T-cell (primary cell): Measurements from ENCODE around the gene PIGM. TPM values are rescaled to one million over a fixed set of nuclear protein-coding genes. Genes with fewer than 3 reads are reported as not detected.

Experiments
- ATAC-seq, 4 experiments: fragments of 200-7000 bp in 3 of 4; fragments of 150-1000 bp in 1 of 4; cut with Tn5 transposase; replicated peaks in 1 of 4; 1 replicate in 3 of 4; 2 replicates in 1 of 4; pipeline ENCODE4 v1.10.0; 2021; ENCODE audit warnings: moderate library complexity in 3 of 4, mild to moderate bottlenecking in 2 of 4, moderate number of reproducible peaks in 1 of 4
- CTCF ChIA-PET, 2 donors: fragments of 300-600 bp; sonication (Branson Sonifier 250); formaldehyde crosslinking; loops; one replicate each; lab custom pipeline; 2022; ENCODE audit warnings: antibody characterized with exemption in 2 of 2; lab: Charles Lee
- POLR2A ChIA-PET, 2 donors: fragments of 300-600 bp; sonication (Branson Sonifier 250); formaldehyde crosslinking; loops; one replicate each; lab custom pipeline; 2022; ENCODE audit warnings: antibody characterized with exemption in 2 of 2; lab: Charles Lee
- DNase-seq, 35 experiments: peaks; one replicate each; pipeline versions ENCODE4 v3.0.0 to v3.0.0-alpha.2; 2013 to 2023
- H3K27ac ChIP-seq: one replicate; pipeline ENCODE4 v1.5.1; 2013; ENCODE audit warnings: low read length
- H3K27me3 ChIP-seq, 2 experiments: replicated peaks in 1 of 2; 1 replicate in 1 of 2; 2 replicates in 1 of 2; pipeline versions ENCODE4 v1.6.1 to v1.7.0; 2013; ENCODE audit warnings: low read length in 1 of 2, mixed read lengths in 1 of 2; ENCODE audit not compliant: control insufficient read depth in 2 of 2, insufficient read depth in 2 of 2; ENCODE audit errors: extremely low read depth in 1 of 2
- H3K36me3 ChIP-seq, 2 donors: 1 replicate in 1 of 2; 2 replicates in 1 of 2; pipeline versions ENCODE4 v1.6.1 to v1.7.0; 2013; ENCODE audit warnings: low read length in 1 of 2; ENCODE audit not compliant: control insufficient read depth in 2 of 2, insufficient read depth in 1 of 2; ENCODE audit errors: extremely low read depth in 1 of 2
- H3K4me1 ChIP-seq, 2 experiments: 1 replicate in 1 of 2; 2 replicates in 1 of 2; pipeline versions ENCODE4 v1.6.1 to v1.7.0; 2013; ENCODE audit warnings: low read length in 2 of 2, mixed read lengths in 1 of 2; ENCODE audit not compliant: insufficient read depth in 2 of 2, control insufficient read depth in 1 of 2; ENCODE audit errors: extremely low read depth in 1 of 2
- H3K4me3 ChIP-seq, 2 donors: 1 replicate in 1 of 2; 2 replicates in 1 of 2; pipeline versions ENCODE4 v1.5.1 to v1.7.0; 2013; ENCODE audit warnings: mild to moderate bottlenecking in 2 of 2, low read length in 1 of 2, moderate library complexity in 1 of 2; ENCODE audit not compliant: control insufficient read depth in 1 of 2; ENCODE audit errors: extremely low read depth in 1 of 2
- H3K9me3 ChIP-seq: 2 replicates; pipeline ENCODE4 v1.7.0; 2013
- H3K27ac Mint-ChIP-seq, 2 donors: one replicate each; pipeline ENCODE4 v1.8.0; 2020 to 2021; ENCODE audit warnings: mild to moderate bottlenecking in 2 of 2, mixed read lengths in 2 of 2
- H3K27me3 Mint-ChIP-seq, 2 donors: one replicate each; pipeline ENCODE4 v1.8.0; 2021 to 2022; ENCODE audit warnings: mixed read lengths in 2 of 2
- H3K36me3 Mint-ChIP-seq: one replicate; pipeline ENCODE4 v1.8.0; 2021; ENCODE audit warnings: mixed read lengths
- H3K4me1 Mint-ChIP-seq, 3 donors: one replicate each; pipeline ENCODE4 v1.8.0; 2020 to 2022; ENCODE audit warnings: mixed read lengths in 3 of 3, mild to moderate bottlenecking in 1 of 3
- H3K4me3 Mint-ChIP-seq, 3 donors: one replicate each; pipeline ENCODE4 v1.8.0; 2020 to 2022; ENCODE audit warnings: mild to moderate bottlenecking in 3 of 3, mixed read lengths in 3 of 3, moderate library complexity in 3 of 3
- H3K9me3 Mint-ChIP-seq, 3 donors: one replicate each; pipeline ENCODE4 v1.8.0; 2020 to 2022; ENCODE audit warnings: mixed read lengths in 3 of 3
- WGBS: methylation state at CpG from one replicate; pipeline ENCODE4 v1.1.5; 2013; ENCODE audit warnings: missing lambda C conversion rate; ENCODE audit not compliant: insufficient coverage; 5-methylcytosine and 5-hydroxymethylcytosine counted together
- total RNA-seq, 35 experiments: library from RNA in 6 of 35; stranded (reverse) in 6 of 35; fragments of 120-200 nt in 1 of 35; gene quantifications; one replicate each; pipeline versions ENCODE4 v1.2.1 to v1.2.4 and lab custom pipeline; 2013 to 2026

PIGM gene
- total RNA-seq, 5 donors from 2014 or later (not counting 1 experiment from before 2014, with no cell fraction given): 3.2 to 9.7 (median 8.4) TPM

GRCh38 chr1:160062230-160062532 lies 30.4 kb upstream of the PIGM start:
- ChIA-PET CTCF (no interaction called here), POLR2A (no interaction called here)
- ATAC-seq: no peak
- Mint-ChIP-seq H3K4me3 (no peak overlapping the region), H3K27me3 (peaks cover 0 to 34% of the 10 kb centered on the region in 2 donors), H3K9me3 (no peaks in the 10 kb centered on the region), H3K4me1 (no peaks in the 10 kb centered on the region), H3K36me3 (no peaks in the 10 kb centered on the region), H3K27ac (no peak overlapping the region)
- Histone ChIP-seq H3K4me3 (no peak overlapping the region), H3K27ac (no peak overlapping the region), H3K27me3 (peaks cover 0 to 41% of the 10 kb centered on the region in 2 experiments), H3K9me3 (no peaks in the 10 kb centered on the region), H3K36me3 (no peaks in the 10 kb centered on the region), H3K4me1 (no peaks in the 10 kb centered on the region)
- no peak for DNase-seq
- WGBS: no CpG with 5 or more reads among the region's 6 CpGs

- Histone ChIP-seq H3K4me1 (no peaks in the 10 kb centered on the region), H3K36me3 (no peaks in the 10 kb centered on the region), H3K9me3 (no peaks in the 10 kb centered on the region), H3K4me3 (no peak overlapping the region), H3K27ac (no peak overlapping the region), H3K27me3 (peaks cover 0 to 40% of the 10 kb centered on the region in 2 experiments)
- WGBS: 81% methylated on average over 11 of the region's 15 CpGs
- ATAC-seq (no peak), DNase-seq (no peak)
- ChIA-PET CTCF (no interaction called here), POLR2A (interaction anchor here in 1 of 2 donors (0.6 kb wide), 1 partner anchor 217 kb away, joined by 6 read pairs; no protein-coding TSS in a partner anchor)
- Mint-ChIP-seq H3K4me1 (no peaks in the 10 kb centered on the region), H3K27me3 (peaks cover 1 to 35% of the 10 kb centered on the region in 2 donors), H3K36me3 (no peaks in the 10 kb centered on the region), H3K4me3 (no peak overlapping the region), H3K27ac (no peak overlapping the region), H3K9me3 (no peaks in the 10 kb centered on the region)
These were observed 29.8 kb upstream of the PIGM start for GRCh38 chr1:160061369-160062229.

- no peaks in the 10 kb centered on the region for H3K9me3 Mint-ChIP-seq
- Histone ChIP-seq H3K9me3 (no peaks in the 10 kb centered on the region), H3K27me3 (peaks cover 0 to 59% of the 10 kb centered on the region in 2 experiments), H3K27ac (no peak overlapping the region), H3K36me3 (no peaks in the 10 kb centered on the region), H3K4me3 (no peak overlapping the region), H3K4me1 (no peaks in the 10 kb centered on the region)
- DNase-seq (no peak), ATAC-seq (no peak)
- H3K4me3 Mint-ChIP-seq: no peak overlapping the region
- no CpG with 5 or more reads among the region's 2 CpGs for WGBS
- no peaks in the 10 kb centered on the region for H3K4me1 Mint-ChIP-seq
- ChIA-PET POLR2A (no interaction called here), CTCF (interaction anchor here in 1 of 2 donors (0.5 kb wide), 1 partner anchor 24 kb away, joined by 3 read pairs; no protein-coding TSS in a partner anchor)
- H3K27ac Mint-ChIP-seq: no peak overlapping the region
- H3K36me3 Mint-ChIP-seq: no peaks in the 10 kb centered on the region
- H3K27me3 Mint-ChIP-seq: peaks cover 18 to 55% of the 10 kb centered on the region in 2 donors
These were observed 26.3 kb upstream of the PIGM start for GRCh38 chr1:160058087-160058486.

GRCh38 chr1:160056648-160057169 lies 24.9 kb upstream of the PIGM start:
- WGBS: 83% methylated on average over 1 of the region's 1 CpG
- ATAC-seq: no peak

GRCh38 chr1:160053548-160054365 lies 22.0 kb upstream of the PIGM start:
- no peaks in the 10 kb centered on the region for H3K9me3 ChIP-seq
- no peak overlapping the region for H3K27ac Mint-ChIP-seq
- H3K27me3 ChIP-seq: peaks cover 3 to 46% of the 10 kb centered on the region in 2 experiments
- H3K27me3 Mint-ChIP-seq: peaks cover 32 to 49% of the 10 kb centered on the region in 2 donors
- ChIA-PET CTCF (interaction anchor here in 1 of 2 donors (1.0 to 1.1 kb wide), 2 partner anchors 15 to 27 kb away, joined by 3 read pairs; partner anchors contain the start of gene KCNJ9), POLR2A (interaction anchor here in 1 of 2 donors (0.6 kb wide), 1 partner anchor 1253 kb away, joined by 7 read pairs; no protein-coding TSS in a partner anchor)
- no peaks in the 10 kb centered on the region for H3K9me3 Mint-ChIP-seq
- no peak for DNase-seq
- no peaks in the 10 kb centered on the region for H3K36me3 ChIP-seq
- WGBS: 49% methylated on average over 4 of the region's 7 CpGs
- H3K36me3 Mint-ChIP-seq: no peaks in the 10 kb centered on the region
- H3K27ac ChIP-seq: no peak overlapping the region
- no peaks in the 10 kb centered on the region for H3K4me1 Mint-ChIP-seq
- H3K4me3 ChIP-seq: no peak overlapping the region
- no peak overlapping the region for H3K4me3 Mint-ChIP-seq
- no peaks in the 10 kb centered on the region for H3K4me1 ChIP-seq
- ATAC-seq: no peak

More at GRCh38 chr1:160056648-160057169, 24.9 kb upstream of the PIGM start:
- no peak overlapping the region for H3K4me3 ChIP-seq
- POLR2A ChIA-PET: no interaction called here
- H3K4me1 ChIP-seq: no peaks in the 10 kb centered on the region
- no peak overlapping the region for H3K27ac ChIP-seq
- CTCF ChIA-PET: no interaction called here
- Mint-ChIP-seq H3K9me3 (no peaks in the 10 kb centered on the region), H3K36me3 (no peaks in the 10 kb centered on the region), H3K4me3 (no peak overlapping the region), H3K4me1 (no peaks in the 10 kb centered on the region), H3K27ac (no peak overlapping the region), H3K27me3 (peaks cover 26 to 54% of the 10 kb centered on the region in 2 donors)
- no peaks in the 10 kb centered on the region for H3K36me3 ChIP-seq
- no peak for DNase-seq
- H3K9me3 ChIP-seq: no peaks in the 10 kb centered on the region
- H3K27me3 ChIP-seq: peaks cover 3 to 48% of the 10 kb centered on the region in 2 experiments

GRCh38 chr1:160052936-160053335 lies 21.1 kb upstream of the PIGM start:
- Mint-ChIP-seq H3K4me3 (no peak overlapping the region), H3K9me3 (no peaks in the 10 kb centered on the region), H3K36me3 (no peaks in the 10 kb centered on the region), H3K4me1 (no peaks in the 10 kb centered on the region), H3K27ac (no peak overlapping the region), H3K27me3 (peaks cover 32 to 43% of the 10 kb centered on the region in 2 donors)
- ChIA-PET CTCF (no interaction called here), POLR2A (no interaction called here)
- H3K27ac ChIP-seq: no peak overlapping the region
- no peak overlapping the region for H3K4me3 ChIP-seq
- H3K4me1 ChIP-seq: no peaks in the 10 kb centered on the region
- no peaks in the 10 kb centered on the region for H3K9me3 ChIP-seq
- H3K36me3 ChIP-seq: no peaks in the 10 kb centered on the region
- peaks cover 3 to 43% of the 10 kb centered on the region in 2 experiments for H3K27me3 ChIP-seq
- no peak for ATAC-seq
- no peak for DNase-seq
- whole genome bisulfite sequencing: no CpG with 5 or more reads among the region's 6 CpGs
